Activated B cell treated with CpG ODN at 0.5 μM for 24 hours (primary cell): ENCODE data around the gene PRKCH. TPM values are rescaled to one million over a fixed set of nuclear protein-coding genes. Genes with fewer than 3 reads are reported as not detected.

Experiments used
- ATAC-seq: fragments of 200-7000 bp; cut with Tn5 transposase; one replicate; pipeline ENCODE4 v1.10.0; 2021; ENCODE audit warnings: low read depth, mild to moderate bottlenecking, moderate library complexity
- CTCF ChIA-PET: fragments of 350-600 bp; sonication (Branson Sonifier 250); formaldehyde crosslinking; loops from one replicate; lab custom pipeline; 2021; ENCODE audit warnings: antibody characterized with exemption; lab: Charles Lee
- POLR2A ChIA-PET: fragments of 350-600 bp; sonication (Branson Sonifier 250); formaldehyde crosslinking; loops from one replicate; lab custom pipeline; 2021; ENCODE audit warnings: antibody characterized with exemption; lab: Charles Lee
- DNase-seq: peaks from one replicate; pipeline ENCODE4 v3.0.0; 2022
- H3K27ac Mint-ChIP-seq: one replicate; pipeline ENCODE4 v1.8.0; 2020; ENCODE audit warnings: mixed read lengths
- H3K27me3 Mint-ChIP-seq: one replicate; pipeline ENCODE4 v1.8.0; 2021; ENCODE audit warnings: mixed read lengths
- H3K36me3 Mint-ChIP-seq: one replicate; pipeline ENCODE4 v1.8.0; 2021; ENCODE audit warnings: low read depth, mixed read lengths
- H3K4me1 Mint-ChIP-seq: one replicate; pipeline ENCODE4 v1.8.0; 2021; ENCODE audit warnings: mixed read lengths
- H3K4me3 Mint-ChIP-seq: one replicate; pipeline ENCODE4 v1.8.0; 2020; ENCODE audit warnings: mild to moderate bottlenecking, mixed read lengths
- H3K9me3 Mint-ChIP-seq: one replicate; pipeline ENCODE4 v1.8.0; 2020; ENCODE audit warnings: mixed read lengths
- intact Hi-C: fragments of 100-400 bp; cut with micrococcal nuclease; formaldehyde crosslinking; loops from one replicate; pipeline ENCODE4 v1.15.1; 2024
- total RNA-seq: library from RNA; stranded (reverse); gene quantifications from 2 replicates; pipeline ENCODE4 v1.2.3, GENCODE V29; 2022
- TF ChIP-seq, protein P1 (sequence below): fragments of 200-600 bp; IDR thresholded peaks from one replicate; pipeline ENCODE4 v1.8.0; 2022; ENCODE audit warnings: antibody characterized with exemption, mild to moderate bottlenecking

The PRKCH gene
- total RNA-seq, 1 donor from 2014 or later = 4.6 TPM

DNA sequence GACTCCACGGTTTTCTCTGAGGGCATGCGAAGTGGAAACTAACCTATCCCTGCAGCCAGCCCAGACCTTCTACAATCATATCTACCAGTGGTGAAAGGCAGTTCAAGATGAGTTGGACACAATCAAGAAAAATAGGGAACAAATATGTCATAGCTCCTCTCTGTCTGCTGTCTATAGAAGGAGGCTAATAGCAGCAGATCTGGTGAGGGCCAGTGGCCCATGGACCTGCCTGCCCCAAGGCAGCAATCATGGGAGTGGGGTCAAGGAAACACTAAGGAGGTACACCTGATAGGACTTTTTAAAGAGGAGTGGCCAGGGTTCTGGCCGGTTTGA lies 149.5 kb downstream of the PRKCH start:
- Mint-ChIP-seq H3K4me1 (peaks cover 57% of the 10 kb centered on the region), H3K4me3 (peak overlapping the region; percentile 91), H3K9me3 (no peaks in the 10 kb centered on the region), H3K27ac (peak overlapping the region; percentile 93), H3K27me3 (no peaks in the 10 kb centered on the region), H3K36me3 (no peaks in the 10 kb centered on the region)
- POLR2A ChIA-PET = interaction anchor here (0.6 to 12.6 kb wide), 15 partner anchors 8 to 281 kb away, joined by 3 to 388 read pairs (median 4); partner anchors contain the start of gene HIF1A
- CTCF ChIA-PET = interaction anchor here (1.0 to 3.4 kb wide), 7 partner anchors 29 to 366 kb away, joined by 3 to 15 read pairs (median 3); no protein-coding TSS in a partner anchor
- TF ChIP-seq, protein P1, sequence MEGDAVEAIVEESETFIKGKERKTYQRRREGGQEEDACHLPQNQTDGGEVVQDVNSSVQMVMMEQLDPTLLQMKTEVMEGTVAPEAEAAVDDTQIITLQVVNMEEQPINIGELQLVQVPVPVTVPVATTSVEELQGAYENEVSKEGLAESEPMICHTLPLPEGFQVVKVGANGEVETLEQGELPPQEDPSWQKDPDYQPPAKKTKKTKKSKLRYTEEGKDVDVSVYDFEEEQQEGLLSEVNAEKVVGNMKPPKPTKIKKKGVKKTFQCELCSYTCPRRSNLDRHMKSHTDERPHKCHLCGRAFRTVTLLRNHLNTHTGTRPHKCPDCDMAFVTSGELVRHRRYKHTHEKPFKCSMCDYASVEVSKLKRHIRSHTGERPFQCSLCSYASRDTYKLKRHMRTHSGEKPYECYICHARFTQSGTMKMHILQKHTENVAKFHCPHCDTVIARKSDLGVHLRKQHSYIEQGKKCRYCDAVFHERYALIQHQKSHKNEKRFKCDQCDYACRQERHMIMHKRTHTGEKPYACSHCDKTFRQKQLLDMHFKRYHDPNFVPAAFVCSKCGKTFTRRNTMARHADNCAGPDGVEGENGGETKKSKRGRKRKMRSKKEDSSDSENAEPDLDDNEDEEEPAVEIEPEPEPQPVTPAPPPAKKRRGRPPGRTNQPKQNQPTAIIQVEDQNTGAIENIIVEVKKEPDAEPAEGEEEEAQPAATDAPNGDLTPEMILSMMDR = no peak
- ATAC-seq = no peak
- DNase-seq = no peak
- intact Hi-C loops = no loop called here

DNA sequence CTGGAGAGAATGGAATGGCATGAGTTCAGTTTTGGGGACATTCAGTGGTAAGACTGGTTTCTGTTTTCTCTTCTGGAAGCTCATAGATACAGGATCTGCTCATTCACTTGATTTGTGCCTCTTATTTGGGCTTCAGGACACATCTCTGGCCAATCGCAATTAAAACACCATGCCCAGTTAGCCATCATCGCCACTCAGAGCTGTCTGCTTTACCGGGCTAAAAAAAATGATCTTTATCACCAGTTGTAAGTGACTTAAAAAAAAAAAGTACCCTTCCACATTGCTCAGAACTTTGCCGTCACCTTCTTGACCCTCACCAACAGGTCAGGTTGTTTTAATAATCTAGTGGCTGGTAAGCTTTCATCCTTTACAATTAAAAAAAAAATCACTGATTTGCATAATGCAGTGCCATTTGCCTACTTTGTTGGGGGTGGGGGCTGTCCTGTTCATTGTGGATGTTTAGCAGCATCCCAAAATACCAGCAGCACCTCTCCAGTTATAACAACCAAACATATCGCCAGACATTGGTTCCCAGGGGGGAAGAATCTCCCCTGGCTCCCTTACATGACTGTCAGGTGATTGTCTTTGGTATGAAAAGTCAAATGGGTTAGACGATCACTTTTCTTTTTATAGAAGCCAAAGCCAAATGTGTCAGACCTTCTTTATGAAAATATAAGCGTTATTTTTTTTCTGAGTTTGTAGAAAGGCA lies 150.1 kb downstream of the PRKCH start:
- peak; percentile 47 for ATAC-seq
- ChIA-PET CTCF (interaction anchor here (0.9 to 3.4 kb wide), 10 partner anchors 11 to 366 kb away, joined by 3 to 15 read pairs (median 6); no protein-coding TSS in a partner anchor), POLR2A (interaction anchor here (0.6 to 12.6 kb wide), 19 partner anchors 9 to 1655 kb away, joined by 3 to 388 read pairs (median 5); partner anchors contain the start of genes HIF1A and SNAPC1)
- no peaks in the 10 kb centered on the region for H3K9me3 Mint-ChIP-seq
- H3K27ac Mint-ChIP-seq = peak overlapping the region; percentile 93
- no peaks in the 10 kb centered on the region for H3K36me3 Mint-ChIP-seq
- peak overlapping the region; percentile 91 for H3K4me3 Mint-ChIP-seq
- H3K27me3 Mint-ChIP-seq = no peaks in the 10 kb centered on the region
- TF ChIP-seq, protein P1 = no peak
- no peak for DNase-seq
- peaks cover 63% of the 10 kb centered on the region for H3K4me1 Mint-ChIP-seq
- intact Hi-C loops = no loop called here

DNA sequence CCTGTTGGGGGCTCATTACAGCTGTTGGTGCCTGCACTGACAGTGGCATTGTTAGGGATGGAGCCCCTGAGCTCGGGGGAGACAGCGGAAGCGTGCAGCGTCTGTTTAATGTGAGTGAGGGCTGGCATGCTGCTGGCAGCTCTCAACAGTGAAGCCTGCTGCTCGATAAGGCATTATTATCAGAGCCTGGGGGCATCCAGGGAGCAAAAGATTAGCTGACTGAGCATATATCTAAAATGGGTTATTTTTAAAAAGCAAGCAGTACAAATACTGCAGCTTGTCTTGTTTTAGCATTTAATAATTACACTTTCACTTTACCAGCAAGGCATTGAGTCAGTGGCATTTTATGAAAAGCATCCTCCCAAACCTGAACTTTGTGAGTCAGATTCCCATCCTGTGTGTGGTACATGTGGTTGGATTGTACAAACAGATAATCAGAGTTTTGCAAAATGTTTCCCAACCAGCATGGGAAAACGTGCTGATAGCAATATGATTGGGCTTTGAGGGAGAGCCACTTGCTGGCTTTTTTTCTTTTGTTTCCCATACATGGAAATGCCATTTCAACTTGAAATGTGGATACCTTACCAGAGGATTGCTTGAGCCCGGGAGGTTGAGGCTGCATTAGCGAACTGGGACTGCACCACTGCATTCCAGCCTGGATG lies 150.8 kb downstream of the PRKCH start:
- no peaks in the 10 kb centered on the region for H3K9me3 Mint-ChIP-seq
- ATAC-seq (peak; percentile 27), DNase-seq (no peak)
- ChIA-PET CTCF (interaction anchor here (0.9 to 3.4 kb wide), 9 partner anchors 12 to 365 kb away, joined by 3 to 15 read pairs (median 6); no protein-coding TSS in a partner anchor), POLR2A (interaction anchor here (0.6 to 12.6 kb wide), 13 partner anchors 9 to 1655 kb away, joined by 3 to 388 read pairs (median 6); partner anchors contain the start of genes HIF1A and SNAPC1)
- H3K4me1 Mint-ChIP-seq = peaks cover 70% of the 10 kb centered on the region
- intact Hi-C loops = no loop called here
- H3K27ac Mint-ChIP-seq = peak overlapping the region; percentile 93
- H3K4me3 Mint-ChIP-seq = peak overlapping the region; percentile 91
- H3K36me3 Mint-ChIP-seq = no peaks in the 10 kb centered on the region
- H3K27me3 Mint-ChIP-seq = no peaks in the 10 kb centered on the region
- TF ChIP-seq, protein P1 = no peak

DNA sequence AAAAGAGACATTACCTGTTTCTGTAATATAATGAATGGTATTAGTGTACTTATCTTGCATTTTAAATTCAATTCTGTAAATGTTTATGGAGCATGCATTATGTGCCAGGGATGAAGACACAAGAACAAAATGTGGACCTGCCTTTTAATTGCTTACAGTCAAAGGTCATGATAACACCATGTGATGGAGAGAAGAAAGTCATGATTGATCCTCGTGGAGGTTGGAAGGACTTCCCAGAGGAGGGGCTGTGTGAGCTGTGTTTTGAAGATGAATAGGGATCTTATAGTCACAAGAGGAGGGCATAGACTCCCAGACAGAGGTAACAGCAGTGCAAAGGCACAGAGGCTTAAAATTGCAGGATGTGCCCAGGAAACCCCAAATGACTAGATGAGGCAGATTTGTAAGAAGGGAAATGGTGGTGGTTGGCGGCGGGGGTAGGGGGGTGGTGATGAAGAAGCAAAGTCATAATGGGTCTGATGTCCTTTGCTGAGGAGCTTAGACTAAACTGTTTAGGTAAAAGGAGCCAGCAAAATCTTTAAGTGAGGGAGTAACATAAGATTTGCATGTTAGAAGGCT lies 151.5 kb downstream of the PRKCH start:
- Mint-ChIP-seq H3K9me3 (no peaks in the 10 kb centered on the region), H3K4me1 (peaks cover 77% of the 10 kb centered on the region), H3K27me3 (no peaks in the 10 kb centered on the region), H3K27ac (peak overlapping the region; percentile 93), H3K4me3 (peak overlapping the region; percentile 91), H3K36me3 (no peaks in the 10 kb centered on the region)
- intact Hi-C loops = no loop called here
- ChIA-PET POLR2A (interaction anchor here (1.2 to 12.6 kb wide), 6 partner anchors 32 to 289 kb away, joined by 4 to 388 read pairs (median 8); partner anchors contain the start of gene SNAPC1), CTCF (interaction anchor here (1.9 to 7.4 kb wide), 2 partner anchors 12 to 29 kb away, joined by 6 to 83 read pairs; no protein-coding TSS in a partner anchor)
- DNase-seq = no peak
- TF ChIP-seq, protein P1 = no peak
- ATAC-seq = no peak
